Skin epidermis (tissue), 12 donors: Measurements from ENCODE around the gene CASTOR2.
A peak's percentile ranks its signal among the peaks of the same experiment; 100 is the strongest.
"Not testable (repeated sequence)": the region's sequence is repeated elsewhere in the genome, so short reads cannot be mapped to it uniquely, and the experiment has no call there.

ENCODE experiments used
- H3K27ac ChIP-seq, 21 experiments: fragments of 200-600 bp; sonication (generic) in 11 of 21; one replicate each; pipeline ENCODE4 v1.5.0; 2020; ENCODE audit warnings: mild to moderate bottlenecking in 3 of 21, inconsistent platforms in 2 of 21, moderate library complexity in 2 of 21
- H3K4me3 ChIP-seq, 7 experiments: fragments of 200-600 bp; sonication (generic) in 2 of 7; one replicate each; pipeline ENCODE4 v1.5.0; 2020; ENCODE audit warnings: inconsistent platforms in 2 of 7, mild to moderate bottlenecking in 2 of 7, moderate library complexity in 1 of 7

CASTOR2 gene

GRCh38 chr7:74964511-74965119 is at the start of gene CASTOR2:
TSS of gene CASTOR2 (plus strand) at chr7:74964705. CDS start at chr7:74964986, 281 bp downstream.
- peak within 1 kb of the TSS in 1 of 7 experiments; percentile 24 for H3K4me3 ChIP-seq
- not testable (repeated sequence) for H3K27ac ChIP-seq

- H3K4me3 ChIP-seq, H3K27ac ChIP-seq: not testable (repeated sequence)
These were observed 42.1 kb upstream of the CASTOR2 start for GRCh38 chr7:74922321-74922890.

GRCh38 chr7:74923644-74924043 is 40.9 kb upstream of the CASTOR2 start:
- H3K27ac ChIP-seq, H3K4me3 ChIP-seq: not testable (repeated sequence)

GRCh38 chr7:74926968-74927367 is 37.5 kb upstream of the CASTOR2 start:
- not testable (repeated sequence) for H3K27ac ChIP-seq

GRCh38 chr7:74931563-74932328 is 32.8 kb upstream of the CASTOR2 start:
- H3K4me3 ChIP-seq, H3K27ac ChIP-seq: not testable (repeated sequence)

More at GRCh38 chr7:74926968-74927367, 37.5 kb upstream of the CASTOR2 start:
- H3K4me3 ChIP-seq, result not testable (repeated sequence)

- not testable (repeated sequence) for H3K4me3 ChIP-seq, H3K27ac ChIP-seq
These were observed 25.1 kb upstream of the CASTOR2 start for GRCh38 chr7:74939429-74939828.

- H3K4me3 ChIP-seq, H3K27ac ChIP-seq: not testable (repeated sequence)
These were observed 23.0 kb upstream of the CASTOR2 start for GRCh38 chr7:74941302-74942069.

GRCh38 chr7:74943923-74944322 is 20.6 kb upstream of the CASTOR2 start:
- H3K4me3 ChIP-seq, H3K27ac ChIP-seq: not testable (repeated sequence)

- not testable (repeated sequence) for H3K4me3 ChIP-seq, H3K27ac ChIP-seq
These were observed 16.8 kb upstream of the CASTOR2 start for GRCh38 chr7:74947741-74948140.

- H3K27ac ChIP-seq, H3K4me3 ChIP-seq: not testable (repeated sequence)
These were observed 10.7 kb upstream of the CASTOR2 start for GRCh38 chr7:74953774-74954173.

GRCh38 chr7:74958328-74958727 is 6.2 kb upstream of the CASTOR2 start:
- not testable (repeated sequence) for H3K27ac ChIP-seq, H3K4me3 ChIP-seq

- peak overlapping the region in 1 of 7 experiments; percentile 24 for H3K4me3 ChIP-seq
- H3K27ac ChIP-seq, result not testable (repeated sequence)
These were observed 598 bp upstream of the CASTOR2 start for GRCh38 chr7:74963704-74964510.

- H3K4me3 ChIP-seq, result not testable (repeated sequence)
These were observed 1.8 kb downstream of the CASTOR2 start for GRCh38 chr7:74966208-74966854.

GRCh38 chr7:74966909-74967308 is 2.4 kb downstream of the CASTOR2 start:
- H3K27ac ChIP-seq, H3K4me3 ChIP-seq: not testable (repeated sequence)

More at GRCh38 chr7:74966208-74966854, 1.8 kb downstream of the CASTOR2 start:
- H3K27ac ChIP-seq, result not testable (repeated sequence)

GRCh38 chr7:74971431-74971830 is 6.9 kb downstream of the CASTOR2 start:
- H3K4me3 ChIP-seq, H3K27ac ChIP-seq: not testable (repeated sequence)

- not testable (repeated sequence) for H3K4me3 ChIP-seq, H3K27ac ChIP-seq
These were observed 7.9 kb downstream of the CASTOR2 start for GRCh38 chr7:74972377-74972776.

- not testable (repeated sequence) for H3K27ac ChIP-seq, H3K4me3 ChIP-seq
These were observed 11.5 kb downstream of the CASTOR2 start for GRCh38 chr7:74975959-74976358.

GRCh38 chr7:74977523-74977922 is 13.0 kb downstream of the CASTOR2 start:
- not testable (repeated sequence) for H3K4me3 ChIP-seq, H3K27ac ChIP-seq

- not testable (repeated sequence) for H3K27ac ChIP-seq, H3K4me3 ChIP-seq
These were observed 23.9 kb downstream of the CASTOR2 start for GRCh38 chr7:74988436-74988835.
